Kidney epithelial cell (primary cell): Measurements from ENCODE around the gene ATN1. TPM values are rescaled to one million over a fixed set of nuclear protein-coding genes. Genes with fewer than 3 reads are reported as not detected.
A peak's percentile ranks its signal among the peaks of the same experiment; 100 is the strongest.

Experiments used
- DNase-seq: peaks from one replicate; pipeline ENCODE4 v3.0.0-alpha.2; 2010; ENCODE audit warnings: low read depth
- H3K27me3 ChIP-seq: 2 replicates; pipeline ENCODE4 v1.6.0; 2011; ENCODE audit warnings: low read length; ENCODE audit not compliant: control insufficient read depth, insufficient read depth
- H3K36me3 ChIP-seq: 2 replicates; pipeline ENCODE4 v1.5.1; 2011; ENCODE audit warnings: low read length; ENCODE audit not compliant: control insufficient read depth, insufficient read depth
- H3K4me3 ChIP-seq: 2 replicates; pipeline ENCODE4 v1.5.1; 2011; ENCODE audit warnings: low read depth, mild to moderate bottlenecking, control low read depth, low read length
- CTCF ChIP-seq: IDR thresholded peaks from 2 replicates; pipeline ENCODE4 v1.5.1; 2011; ENCODE audit warnings: mild to moderate bottlenecking, moderate library complexity, low read length, control low read depth, inconsistent platforms; ENCODE audit not compliant: insufficient read depth, poor library complexity, severe bottlenecking
- total RNA-seq: library from RNA; depleted of rRNA; stranded (reverse); fragments of >200 nt; gene quantifications from 2 replicates; pipeline ENCODE4 v1.2.3, GENCODE V29; 2015

ATN1 gene
- total RNA-seq, 1 donor from 2014 or later, result 38.6 TPM

GRCh38 chr12:6937481-6938352, 10.0 kb downstream of the ATN1 start:
- Histone ChIP-seq H3K36me3 (peaks cover 3% of the 10 kb centered on the region), H3K4me3 (peak overlapping the region; percentile 56), H3K27me3 (no peaks in the 10 kb centered on the region)
- TF ChIP-seq CTCF, result peak; percentile 92
- peak; percentile 54 for DNase-seq

- no peaks in the 10 kb centered on the region for H3K27me3 ChIP-seq
- DNase-seq, result no peak
- H3K36me3 ChIP-seq, result peaks cover 3% of the 10 kb centered on the region
- peak overlapping the region; percentile 11 for H3K4me3 ChIP-seq
- no peak for TF ChIP-seq CTCF
Measured at GRCh38 chr12:6938353-6939190, 10.8 kb downstream of the ATN1 start.

- H3K4me3 ChIP-seq, result no peak overlapping the region
- no peak for TF ChIP-seq CTCF
- DNase-seq, result no peak
- peaks cover 3% of the 10 kb centered on the region for H3K36me3 ChIP-seq
- no peaks in the 10 kb centered on the region for H3K27me3 ChIP-seq
Measured at GRCh38 chr12:6939191-6939540, 11.4 kb downstream of the ATN1 start.

- Histone ChIP-seq H3K36me3 (peaks cover 3% of the 10 kb centered on the region), H3K4me3 (no peak overlapping the region), H3K27me3 (no peaks in the 10 kb centered on the region)
- DNase-seq, result no peak
- TF ChIP-seq CTCF, result no peak
Measured at GRCh38 chr12:6941267-6941666, 13.5 kb downstream of the ATN1 start.

GRCh38 chr12:6941782-6942181, 14.0 kb downstream of the ATN1 start:
- peaks cover 3% of the 10 kb centered on the region for H3K36me3 ChIP-seq
- no peak for DNase-seq
- TF ChIP-seq CTCF, result no peak
- H3K27me3 ChIP-seq, result no peaks in the 10 kb centered on the region
- no peak overlapping the region for H3K4me3 ChIP-seq
